NCI-H446 (cell line): ENCODE measurements around the gene RTP2.

Source experiments
- DNase-seq, 2 experiments: peaks; one replicate each; lab custom pipeline; 2025; lab: John Stamatoyannopoulos, UW

Gene RTP2

DNA sequence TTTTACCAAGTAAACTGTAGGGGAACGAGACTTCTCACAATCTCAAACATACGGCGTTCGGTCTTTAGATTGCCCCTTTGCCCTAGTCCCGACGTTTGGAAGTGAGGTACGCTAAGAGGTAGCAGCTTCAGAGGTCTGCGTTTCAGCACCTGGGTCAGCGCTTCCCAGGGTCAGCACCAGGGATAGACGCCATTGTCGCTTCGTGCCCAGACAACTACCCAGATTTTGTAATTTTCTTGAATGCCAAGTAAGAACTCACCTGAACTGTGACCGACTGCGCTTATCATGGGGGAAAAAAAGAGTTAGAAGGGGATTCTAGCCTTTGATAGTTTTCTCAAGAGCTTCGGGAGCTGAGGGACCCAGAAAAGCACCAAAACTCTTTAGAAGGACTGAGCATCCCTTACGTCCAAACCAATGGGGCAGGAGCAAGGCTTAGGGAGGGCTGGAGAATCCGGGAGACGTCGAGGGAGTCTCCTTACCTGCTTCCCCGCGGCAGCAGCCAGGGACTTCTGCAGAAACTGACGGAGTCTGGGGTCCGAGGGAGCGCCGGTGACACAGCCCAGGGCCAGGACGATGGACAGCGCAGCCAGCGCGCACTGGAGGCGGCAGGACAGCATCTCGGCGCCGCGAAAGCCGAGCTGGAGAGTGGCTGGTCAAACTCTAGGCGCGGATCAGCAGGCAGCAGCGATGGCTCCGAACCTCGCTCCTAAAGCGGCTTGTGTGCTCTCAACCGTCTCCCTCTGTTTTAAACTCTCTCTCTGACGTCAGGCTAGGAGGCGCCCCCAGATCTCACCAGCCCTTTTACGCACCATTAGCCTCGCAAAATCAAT is 32.5 kb downstream of the RTP2 start, which contains the start of gene SST:
Gene SST (minus strand): TSS at position 720 of the 830 bp plus-strand sequence. CDS start 103 bp downstream, at position 617.
- DNase-seq = no peak

DNA sequence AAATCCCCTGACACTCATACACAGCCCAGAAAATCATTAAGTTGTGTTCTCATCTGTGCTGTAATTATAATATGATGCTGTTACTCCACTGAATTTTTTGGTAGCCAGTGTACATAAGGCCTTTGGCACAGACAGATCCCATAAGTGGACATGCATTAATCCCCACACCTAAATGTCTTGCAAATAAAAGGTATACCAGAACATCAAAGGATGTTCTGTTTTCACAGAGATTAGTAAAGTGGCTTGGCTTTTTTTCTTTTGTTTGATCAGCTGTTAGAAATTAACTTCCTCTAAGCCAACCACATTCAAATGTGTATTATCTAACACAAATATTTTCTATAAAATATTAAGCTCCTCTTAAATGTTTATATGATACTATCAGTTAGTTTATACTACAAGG is 34.8 kb downstream of the RTP2 start:
- no peak for DNase-seq

DNA sequence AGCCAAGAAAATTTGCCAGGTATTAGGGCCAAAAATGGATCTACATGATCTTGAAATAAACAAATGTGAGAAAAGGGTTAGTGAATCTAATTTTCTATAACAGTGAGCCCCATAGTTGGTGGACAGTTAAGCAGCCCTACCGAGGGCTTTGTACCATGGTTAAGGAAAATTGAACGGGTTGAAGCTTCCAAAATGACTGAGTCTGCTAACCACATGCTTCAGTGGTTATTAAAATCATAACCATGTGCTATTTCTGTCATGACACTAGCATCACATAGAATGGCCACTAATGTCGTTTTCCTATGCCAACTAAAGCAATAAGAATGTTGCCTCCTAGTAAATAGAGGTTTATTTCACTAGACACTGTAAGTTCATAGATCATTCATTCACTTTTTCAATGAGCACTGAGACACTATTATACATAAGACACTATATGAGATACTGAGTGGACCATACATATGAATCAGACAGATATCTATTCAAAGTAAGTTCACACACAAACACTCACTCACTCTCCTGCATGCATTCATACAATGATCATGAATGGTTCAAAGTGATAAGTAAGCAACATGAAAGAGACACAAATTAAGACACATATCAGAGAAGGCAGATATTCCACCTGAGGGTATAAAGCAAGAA is 36.5 kb downstream of the RTP2 start:
- no peak for DNase-seq

DNA sequence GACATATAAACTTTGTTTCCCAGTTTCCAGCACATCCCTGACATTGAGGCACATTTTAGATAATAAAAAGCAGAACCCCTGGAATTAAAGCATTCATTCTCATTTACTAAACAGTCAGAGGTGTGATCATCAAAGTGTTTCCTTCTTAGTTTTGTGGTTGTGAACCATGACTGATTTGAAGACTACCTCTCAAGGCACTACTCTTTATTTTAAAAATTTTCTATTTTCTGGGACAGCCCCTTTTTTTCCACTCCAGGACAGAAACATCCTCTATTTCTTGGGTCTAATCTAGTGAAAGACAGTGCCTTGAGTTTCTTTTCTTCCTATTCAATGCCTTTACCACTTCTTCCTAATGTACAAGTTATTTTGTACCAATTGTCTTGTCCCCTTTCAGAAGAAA is 37.3 kb downstream of the RTP2 start:
- no peak for DNase-seq

DNA sequence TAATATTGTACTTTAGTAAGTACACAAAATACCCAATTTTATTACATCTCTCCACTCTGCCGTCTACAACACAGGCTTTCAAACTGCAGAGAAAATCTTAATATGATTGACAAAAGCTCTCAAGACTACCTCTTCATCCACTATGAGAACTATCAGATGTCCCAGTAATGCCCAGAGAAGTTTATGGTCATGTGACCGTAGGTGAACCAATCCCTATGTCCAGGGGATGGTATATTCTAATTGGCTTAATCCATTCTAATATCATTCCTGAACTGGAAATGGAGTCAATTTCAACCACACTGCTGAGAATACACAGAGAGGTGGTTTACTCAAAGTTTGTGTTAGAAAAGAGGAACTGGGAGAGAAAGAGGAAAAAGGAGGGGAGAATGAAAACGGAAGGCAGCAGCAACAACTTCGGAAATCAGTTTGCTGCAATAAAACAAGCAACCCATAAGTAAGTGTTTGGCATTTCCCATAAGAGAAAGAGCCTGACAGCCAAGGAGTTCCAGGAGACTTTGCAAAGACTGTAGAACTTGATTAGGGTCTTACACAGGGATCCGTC is 39.4 kb downstream of the RTP2 start:
- no peak for DNase-seq

DNA sequence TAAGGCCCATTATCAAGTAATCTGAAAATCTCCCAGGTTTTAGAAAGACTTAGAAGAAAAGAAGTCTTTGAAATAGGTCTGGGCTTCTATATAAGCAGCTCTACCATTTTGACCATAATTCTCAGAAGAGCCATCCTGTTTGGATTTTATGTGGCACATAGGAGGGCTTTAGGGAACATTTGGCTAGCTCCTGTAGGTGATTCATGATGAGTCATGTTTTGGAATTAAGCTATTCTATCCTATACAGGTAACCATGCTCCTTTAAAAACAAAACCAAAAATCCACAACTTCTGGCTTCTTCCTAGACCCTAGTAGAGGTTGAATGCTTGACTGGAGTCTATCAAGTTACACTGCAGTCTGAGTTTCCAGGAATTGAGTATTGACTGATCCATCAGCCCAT is 41.1 kb downstream of the RTP2 start:
- no peak for DNase-seq

DNA sequence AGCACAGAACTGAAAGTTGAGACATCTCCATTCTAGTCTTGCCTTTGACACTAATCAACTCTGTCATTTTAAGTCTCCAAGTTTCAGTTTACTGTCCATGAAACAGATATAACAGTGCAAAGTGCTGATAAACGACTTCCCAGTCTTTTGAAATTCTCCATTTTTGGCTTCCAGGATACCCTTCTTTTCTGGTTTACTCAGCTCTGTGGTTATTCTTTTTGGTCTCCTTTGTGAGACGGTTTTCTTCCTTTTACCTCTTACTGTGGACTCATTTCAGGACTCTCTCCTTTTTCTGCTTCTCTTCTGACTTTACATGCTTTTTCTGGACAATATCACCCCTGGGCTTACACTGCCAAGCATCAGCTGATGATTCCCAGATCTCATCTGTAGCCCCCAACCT is 51.1 kb downstream of the RTP2 start:
- no peak for DNase-seq
